Right atrium auricular region (tissue), 2 donors: ENCODE results near the gene ACTG1. TPM values are rescaled to one million over a fixed set of nuclear protein-coding genes. Genes with fewer than 3 reads are reported as not detected.

ENCODE experiments used
- DNase-seq: peaks from one replicate; pipeline ENCODE4 v3.0.0-alpha.2; 2019; ENCODE audit warnings: low spot score
- H3K27ac ChIP-seq, 2 donors: fragments of 200-600 bp; sonication (generic); 1 replicate in 1 of 2; 2 replicates in 1 of 2; pipeline ENCODE4 v1.5.1; 2016 to 2019
- H3K27me3 ChIP-seq, 2 donors: fragments of 200-600 bp; sonication (generic); one replicate each; pipeline versions ENCODE4 v1.5.1 to v1.6.0; 2017 to 2019
- H3K36me3 ChIP-seq: fragments of 200-600 bp; sonication (generic); one replicate; pipeline ENCODE4 v1.5.1; 2016
- H3K4me1 ChIP-seq, 2 donors: fragments of 200-600 bp; sonication (generic); one replicate each; pipeline versions ENCODE4 v1.5.1 to v1.6.0; 2017 to 2019
- H3K4me3 ChIP-seq, 2 donors: fragments of 200-600 bp; sonication (generic); 1 replicate in 1 of 2; 2 replicates in 1 of 2; pipeline ENCODE4 v1.5.1; 2017 to 2019; ENCODE audit warnings: mild to moderate bottlenecking in 1 of 2, moderate library complexity in 1 of 2
- H3K9me3 ChIP-seq, 2 donors: fragments of 200-600 bp; sonication (generic); one replicate each; pipeline ENCODE4 v1.5.1; 2019
- CTCF ChIP-seq, 2 donors: fragments of 200-600 bp; sonication (generic); IDR thresholded peaks; one replicate each; pipeline ENCODE4 v1.5.1; 2019; ENCODE audit warnings: antibody characterized with exemption in 2 of 2
- total RNA-seq, 2 donors: library from RNA; depleted of rRNA; stranded (reverse); fragments of >200 nt; gene quantifications; one replicate each; pipeline ENCODE4 v1.1.0, GENCODE V29; 2016

The ACTG1 gene
- total RNA-seq, 2 donors from 2014 or later, result 1,076 to 1,610 TPM

GRCh38 chr17:81470270-81470943 lies 42.2 kb downstream of the ACTG1 start:
- Histone ChIP-seq H3K4me1 (peaks cover 0 to 12% of the 10 kb centered on the region in 2 donors), H3K27me3 (no peaks in the 10 kb centered on the region), H3K27ac (peak overlapping the region; percentile 42 to 62), H3K9me3 (no peaks in the 10 kb centered on the region), H3K4me3 (no peak overlapping the region), H3K36me3 (no peaks in the 10 kb centered on the region)
- TF ChIP-seq CTCF (IDR thresholded peaks at IDR 0.05), result no peak
- DNase-seq, result no peak

- DNase-seq, result no peak
- no peaks in the 10 kb centered on the region for H3K9me3 ChIP-seq
- no peaks in the 10 kb centered on the region for H3K36me3 ChIP-seq
- no peak overlapping the region for H3K27ac ChIP-seq
- H3K4me1 ChIP-seq, result peaks cover 0 to 12% of the 10 kb centered on the region in 2 donors
- no peak for TF ChIP-seq CTCF (IDR thresholded peaks at IDR 0.05)
- no peaks in the 10 kb centered on the region for H3K27me3 ChIP-seq
- no peak overlapping the region for H3K4me3 ChIP-seq
Observed at GRCh38 chr17:81469266-81469665, 43.3 kb downstream of the ACTG1 start.

GRCh38 chr17:81468770-81469121 lies 43.9 kb downstream of the ACTG1 start:
- H3K4me1 ChIP-seq, result peaks cover 0 to 12% of the 10 kb centered on the region in 2 donors
- no peak overlapping the region for H3K4me3 ChIP-seq
- H3K9me3 ChIP-seq, result no peaks in the 10 kb centered on the region
- DNase-seq, result no peak
- no peak overlapping the region for H3K27ac ChIP-seq
- H3K36me3 ChIP-seq, result no peaks in the 10 kb centered on the region
- TF ChIP-seq CTCF (IDR thresholded peaks at IDR 0.05), result no peak
- no peaks in the 10 kb centered on the region for H3K27me3 ChIP-seq

- no peak for TF ChIP-seq CTCF (IDR thresholded peaks at IDR 0.05)
- no peak overlapping the region for H3K27ac ChIP-seq
- no peak overlapping the region for H3K4me3 ChIP-seq
- DNase-seq, result no peak
- no peaks in the 10 kb centered on the region for H3K9me3 ChIP-seq
- peaks cover 0 to 12% of the 10 kb centered on the region in 2 donors for H3K4me1 ChIP-seq
- no peaks in the 10 kb centered on the region for H3K27me3 ChIP-seq
- no peaks in the 10 kb centered on the region for H3K36me3 ChIP-seq
Observed at GRCh38 chr17:81468111-81468769, 44.4 kb downstream of the ACTG1 start.

GRCh38 chr17:81466564-81467472 lies 45.8 kb downstream of the ACTG1 start:
- Histone ChIP-seq H3K27ac (no peak overlapping the region), H3K36me3 (peaks cover 8% of the 10 kb centered on the region), H3K27me3 (no peaks in the 10 kb centered on the region), H3K9me3 (no peaks in the 10 kb centered on the region), H3K4me1 (peaks cover 0 to 12% of the 10 kb centered on the region in 2 donors), H3K4me3 (no peak overlapping the region)
- no peak for TF ChIP-seq CTCF (IDR thresholded peaks at IDR 0.05)
- no peak for DNase-seq
